Upper lobe of right lung (tissue), 1 donor: ENCODE data around the gene GLYATL3. TPM values are rescaled to one million over a fixed set of nuclear protein-coding genes. Genes with fewer than 3 reads are reported as not detected.

Source experiments
- ATAC-seq: fragments of 200-7000 bp; cut with Tn5 transposase; one replicate; pipeline ENCODE4 v1.9.1; 2020; ENCODE audit warnings: mild to moderate bottlenecking, moderate library complexity
- DNase-seq: peaks from one replicate; pipeline ENCODE4 v3.0.0-alpha.2; 2020
- H3K27ac ChIP-seq: fragments of 200-600 bp; one replicate; pipeline ENCODE4 v1.8.0; 2022
- H3K27me3 ChIP-seq: fragments of 200-600 bp; one replicate; pipeline ENCODE4 v1.8.0; 2022; ENCODE audit warnings: mild to moderate bottlenecking
- H3K36me3 ChIP-seq: fragments of 200-600 bp; one replicate; pipeline ENCODE4 v1.8.0; 2022
- H3K4me1 ChIP-seq: fragments of 200-600 bp; one replicate; pipeline ENCODE4 v1.8.0; 2022
- H3K4me3 ChIP-seq: fragments of 200-600 bp; one replicate; pipeline ENCODE4 v1.8.0; 2022; ENCODE audit warnings: mild to moderate bottlenecking
- H3K9me3 ChIP-seq: fragments of 200-600 bp; one replicate; pipeline ENCODE4 v1.8.0; 2022
- CTCF ChIP-seq: fragments of 200-600 bp; IDR thresholded peaks from one replicate; pipeline ENCODE4 v1.8.0; 2022; ENCODE audit warnings: antibody characterized with exemption
- intact Hi-C: fragments of 100-400 bp; cut with DNase I; formaldehyde crosslinking; loops from one replicate; pipeline ENCODE4 v1.11.0; 2022
- total RNA-seq: library from RNA; stranded (reverse); fragmentation: NEBNext Ultra II Directional; extraction: Animal tissue kit (Norgen Biotek cat#: 25700); gene quantifications from one replicate; pipeline ENCODE4 v1.2.1, GENCODE V29; 2021
- donor health status: DM: no; HTN: yes; CAD: no; lungs with severe emphysema.

The GLYATL3 gene
- total RNA-seq, 1 donor from 2014 or later: not detected

- no peak for DNase-seq
- no peaks in the 10 kb centered on the region for H3K4me1 ChIP-seq
- no peaks in the 10 kb centered on the region for H3K9me3 ChIP-seq
- no peak overlapping the region for H3K4me3 ChIP-seq
- intact Hi-C loops: no loop called here
- peak; percentile 78 for TF ChIP-seq CTCF
- ATAC-seq: peak; percentile 76
- H3K36me3 ChIP-seq: no peaks in the 10 kb centered on the region
- no peak overlapping the region for H3K27ac ChIP-seq
- no peaks in the 10 kb centered on the region for H3K27me3 ChIP-seq
These were observed 32.2 kb downstream of the GLYATL3 start for GRCh38 chr6:49531774-49532569.

GRCh38 chr6:49535795-49536194 lies 36.1 kb downstream of the GLYATL3 start:
- H3K27ac ChIP-seq: no peak overlapping the region
- H3K27me3 ChIP-seq: no peaks in the 10 kb centered on the region
- H3K4me3 ChIP-seq: no peak overlapping the region
- no peak for TF ChIP-seq CTCF
- H3K4me1 ChIP-seq: no peaks in the 10 kb centered on the region
- no peaks in the 10 kb centered on the region for H3K9me3 ChIP-seq
- H3K36me3 ChIP-seq: no peaks in the 10 kb centered on the region
- no peak for ATAC-seq
- no peak for DNase-seq
- intact Hi-C loops: no loop called here

- DNase-seq (no peak), ATAC-seq (no peak)
- no peak for TF ChIP-seq CTCF
- Histone ChIP-seq H3K36me3 (no peaks in the 10 kb centered on the region), H3K27me3 (no peaks in the 10 kb centered on the region), H3K9me3 (no peaks in the 10 kb centered on the region), H3K4me1 (no peaks in the 10 kb centered on the region), H3K4me3 (no peak overlapping the region), H3K27ac (no peak overlapping the region)
- intact Hi-C loops: no loop called here
These were observed 39.4 kb downstream of the GLYATL3 start for GRCh38 chr6:49539102-49539501.

GRCh38 chr6:49540614-49541013 lies 40.9 kb downstream of the GLYATL3 start:
- ATAC-seq (no peak), DNase-seq (no peak)
- H3K9me3 ChIP-seq: no peaks in the 10 kb centered on the region
- intact Hi-C loops: no loop called here
- H3K27ac ChIP-seq: no peak overlapping the region
- H3K4me3 ChIP-seq: no peak overlapping the region
- H3K27me3 ChIP-seq: no peaks in the 10 kb centered on the region
- no peaks in the 10 kb centered on the region for H3K36me3 ChIP-seq
- H3K4me1 ChIP-seq: no peaks in the 10 kb centered on the region
- TF ChIP-seq CTCF: no peak

- Histone ChIP-seq H3K4me1 (no peaks in the 10 kb centered on the region), H3K9me3 (no peaks in the 10 kb centered on the region), H3K27ac (no peak overlapping the region), H3K4me3 (no peak overlapping the region), H3K27me3 (no peaks in the 10 kb centered on the region), H3K36me3 (no peaks in the 10 kb centered on the region)
- ATAC-seq: no peak
- no peak for DNase-seq
- intact Hi-C loops: no loop called here
- no peak for TF ChIP-seq CTCF
These were observed 41.5 kb downstream of the GLYATL3 start for GRCh38 chr6:49541210-49541724.
